Midbrain (tissue), 1 donor: ENCODE data around the gene KPNB1.
"Not testable (repeated sequence)": the region's sequence is repeated elsewhere in the genome, so short reads cannot be mapped to it uniquely, and the experiment has no call there.

Source experiments
- DNase-seq: peaks from one replicate; lab custom pipeline; 2025; lab: John Stamatoyannopoulos, UW

Gene KPNB1

DNA sequence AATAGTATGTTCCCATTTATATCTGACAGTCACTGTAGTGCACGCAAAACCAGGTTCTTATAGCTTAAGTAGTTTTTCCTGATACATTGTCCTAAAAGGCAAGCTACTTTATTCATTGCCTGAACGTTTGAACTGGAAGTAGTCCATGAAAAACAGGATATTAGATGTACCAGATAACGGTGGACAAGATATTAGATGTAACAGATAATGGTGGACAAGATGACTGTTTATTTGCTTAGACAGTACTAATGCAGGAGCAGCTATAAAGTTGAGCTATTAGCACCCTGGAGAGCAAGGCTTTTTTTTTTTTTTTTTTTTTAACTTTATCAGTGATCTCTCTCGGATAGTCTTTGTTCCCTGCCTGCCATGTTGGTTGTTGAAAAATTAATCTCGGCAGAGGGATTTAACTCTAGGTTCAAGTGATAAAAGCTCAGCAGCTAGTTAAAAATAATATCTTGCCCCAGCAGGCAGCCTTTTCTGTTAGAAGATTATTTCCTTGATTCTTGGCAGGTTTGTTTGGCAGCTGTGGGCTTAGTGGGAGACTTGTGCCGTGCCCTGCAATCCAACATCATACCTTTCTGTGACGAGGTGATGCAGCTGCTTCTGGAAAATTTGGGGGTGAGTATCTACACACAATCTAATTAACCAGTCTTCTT, 26.9 kb downstream of the KPNB1 start:
- no peak for DNase-seq

DNA sequence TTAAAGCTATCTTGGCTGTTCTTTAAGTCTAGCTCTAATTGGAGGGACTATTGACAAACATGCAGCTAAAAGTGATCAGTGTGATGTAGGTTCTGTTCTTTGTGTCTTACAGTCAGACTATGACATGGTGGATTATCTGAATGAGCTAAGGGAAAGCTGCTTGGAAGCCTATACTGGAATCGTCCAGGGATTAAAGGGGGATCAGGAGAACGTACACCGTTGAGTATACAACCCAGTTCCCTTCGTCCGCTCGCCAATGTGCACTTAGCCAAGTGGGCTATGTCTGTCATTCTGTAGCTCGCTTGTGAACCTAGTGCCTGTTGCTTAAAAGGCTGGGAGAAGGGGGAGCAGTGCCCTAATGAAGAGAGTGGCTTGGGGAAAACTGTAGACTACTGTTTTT, 28.5 kb downstream of the KPNB1 start:
- no peak for DNase-seq

DNA sequence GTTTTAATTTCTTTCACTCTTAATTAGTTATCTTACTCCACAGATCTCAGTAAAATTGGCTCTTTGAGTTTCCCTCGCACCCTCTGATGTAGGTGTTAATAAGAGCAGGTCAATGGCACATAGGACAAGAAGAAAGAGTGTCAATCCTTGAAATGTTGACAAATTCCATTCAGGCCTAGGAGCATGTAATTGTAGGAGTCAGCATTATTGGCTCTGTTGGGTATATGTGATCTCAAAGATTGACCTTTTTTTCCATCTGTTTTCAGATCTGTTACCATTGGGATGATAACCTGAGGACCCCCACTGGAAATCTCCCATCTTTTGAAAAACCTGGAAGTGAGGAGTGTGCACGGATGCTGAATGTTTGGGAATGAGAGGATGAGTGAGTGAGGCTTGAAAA, 32.4 kb downstream of the KPNB1 start:
- DNase-seq: no peak

DNA sequence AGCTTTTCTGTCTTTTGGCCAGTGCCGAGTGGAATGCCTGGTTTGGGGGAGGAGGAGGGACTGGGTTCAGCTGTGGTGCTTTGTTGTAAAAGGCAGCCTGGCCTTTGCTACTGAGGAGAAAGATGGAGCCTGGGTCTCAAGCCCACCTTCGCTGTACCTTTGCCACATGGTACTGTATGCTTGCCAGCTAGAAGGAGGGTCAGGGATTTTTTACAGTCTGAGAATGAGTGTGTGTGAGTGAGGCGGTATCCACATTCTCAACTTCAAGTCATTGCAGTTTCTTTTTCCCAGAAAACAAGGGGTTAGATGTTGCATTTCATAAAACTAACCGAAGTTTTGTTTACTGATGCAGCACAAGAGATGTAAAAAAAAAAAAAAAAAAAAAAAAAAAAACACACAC, 33.0 kb downstream of the KPNB1 start:
- DNase-seq: not testable (repeated sequence)

DNA sequence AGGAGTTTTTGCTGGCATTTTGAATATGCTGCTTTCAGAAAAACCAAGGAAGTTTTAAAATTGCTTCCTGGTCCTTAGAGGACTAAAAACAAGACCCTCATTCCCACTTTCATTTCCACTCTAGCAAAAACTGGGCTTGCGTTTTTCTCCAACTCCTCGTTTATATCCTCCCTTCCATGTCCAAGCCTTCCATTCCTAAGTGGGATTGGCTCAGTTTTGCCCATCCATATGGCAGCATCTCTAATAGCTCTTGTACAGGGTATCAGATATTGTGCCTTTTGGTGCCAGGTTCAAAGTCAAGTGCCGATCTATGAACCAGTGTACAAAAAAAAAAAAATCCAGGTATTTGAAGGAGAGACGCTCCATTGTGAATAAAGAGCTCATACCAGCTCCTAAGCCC, 34.3 kb downstream of the KPNB1 start:
- no peak for DNase-seq

DNA sequence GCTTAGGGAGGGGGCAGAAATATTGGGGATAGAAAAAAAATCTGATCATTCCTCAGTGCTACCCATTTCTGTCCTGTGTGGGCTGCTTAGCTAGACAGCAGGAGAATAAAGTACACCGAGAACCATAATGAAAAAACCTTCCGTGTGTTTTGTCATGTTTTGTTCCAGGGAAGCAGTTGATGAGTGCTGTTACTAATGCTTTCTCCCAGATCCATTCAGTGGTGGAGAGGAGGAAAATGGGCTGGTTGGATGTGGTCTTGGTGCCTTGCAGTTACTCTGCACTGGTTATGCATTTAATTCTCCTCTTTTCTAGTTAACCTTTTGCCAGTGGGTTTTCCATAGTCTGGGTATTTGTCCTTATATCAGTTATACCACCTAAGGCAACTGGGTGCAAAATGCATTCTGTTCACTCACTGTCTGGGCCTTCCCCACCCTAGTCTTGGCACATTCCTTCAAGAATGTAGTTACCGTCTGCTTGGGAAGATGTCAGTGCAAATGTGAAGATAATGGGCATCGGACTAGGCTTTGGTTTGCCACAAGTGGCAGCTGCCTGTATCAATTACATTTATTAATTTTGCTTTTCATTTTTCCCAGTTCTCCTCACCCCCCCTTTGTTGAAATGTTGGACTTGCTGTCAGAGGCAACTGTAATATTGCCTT, 34.9 kb downstream of the KPNB1 start:
- no peak for DNase-seq

DNA sequence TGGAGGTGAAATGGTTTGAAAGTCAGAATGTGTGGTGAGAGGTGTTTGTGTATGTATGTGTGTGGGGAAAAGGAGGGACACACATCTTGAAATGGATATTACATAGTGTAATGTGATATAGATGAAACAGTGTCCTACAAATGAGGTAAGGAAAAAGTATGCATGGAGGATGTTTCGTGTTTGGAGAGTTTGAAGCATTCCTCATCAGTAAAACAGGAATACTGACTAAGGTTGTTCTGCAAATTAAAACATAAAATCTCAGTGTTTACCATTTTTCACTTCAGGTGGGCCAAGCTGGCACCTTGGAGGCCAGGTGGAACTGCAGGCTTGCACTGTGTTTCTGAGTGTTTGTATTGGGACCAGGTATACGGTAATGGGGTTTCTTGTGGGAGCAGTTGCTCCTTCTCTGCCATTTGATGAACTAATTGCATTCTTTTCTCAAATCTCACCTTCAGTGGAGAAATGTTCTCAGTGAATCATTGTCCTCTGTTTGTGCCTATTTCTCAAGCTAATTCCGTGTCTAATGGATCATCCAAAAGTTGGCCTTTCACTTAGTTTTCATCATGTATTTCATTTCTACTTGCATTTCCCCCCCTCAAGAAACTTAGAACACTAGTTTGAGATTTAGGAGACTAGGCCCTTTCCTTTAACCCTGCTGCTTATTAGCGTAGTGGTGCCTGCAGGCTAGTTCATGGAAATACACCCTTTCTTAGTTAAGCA, 36.0 kb downstream of the KPNB1 start:
- DNase-seq: no peak

DNA sequence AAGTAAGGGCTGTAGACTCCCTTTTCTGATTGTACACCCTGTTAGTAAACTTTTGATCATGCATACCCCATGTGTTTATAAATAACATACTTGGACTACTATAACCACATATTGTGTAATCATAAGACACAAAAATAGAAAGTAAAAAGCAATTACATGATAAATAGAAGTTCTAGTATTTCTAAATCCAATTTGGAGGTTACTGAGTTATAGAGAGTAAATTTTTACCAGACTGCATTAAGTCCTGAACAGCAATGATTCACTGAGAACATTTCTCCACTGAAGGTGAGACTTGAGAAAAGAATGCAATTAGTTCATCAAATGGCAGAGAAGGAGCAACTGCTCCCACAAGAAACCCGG, 36.5 kb downstream of the KPNB1 start:
- no peak for DNase-seq

DNA sequence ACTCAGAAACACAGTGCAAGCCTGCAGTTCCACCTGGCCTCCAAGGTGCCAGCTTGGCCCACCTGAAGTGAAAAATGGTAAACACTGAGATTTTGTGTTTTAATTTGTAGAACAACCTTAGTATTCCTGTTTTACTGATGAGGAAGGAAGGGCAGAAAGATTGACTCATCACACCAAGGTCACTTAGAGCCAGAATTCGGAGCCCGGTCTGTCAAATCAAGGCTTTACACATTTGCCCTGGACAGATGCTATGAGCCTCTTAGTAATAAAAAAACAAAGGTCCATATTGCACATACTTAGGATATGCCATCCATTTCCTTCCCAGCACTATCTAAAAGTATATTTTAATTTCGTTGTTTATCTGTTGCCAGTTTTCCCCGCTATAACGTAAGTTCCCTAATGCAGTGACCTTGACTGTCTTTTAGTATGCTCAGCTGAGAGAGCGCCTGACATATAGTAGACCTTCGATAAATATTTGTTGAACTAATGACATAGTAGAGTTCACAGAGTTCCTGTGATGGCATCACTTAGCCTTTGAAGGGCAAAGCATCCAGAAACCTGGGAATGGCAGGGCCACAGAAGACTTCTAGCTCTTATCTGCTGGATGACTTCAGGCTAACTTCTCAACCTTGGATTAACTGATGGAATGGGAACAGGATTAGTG, 37.1 kb downstream of the KPNB1 start:
- no peak for DNase-seq

DNA sequence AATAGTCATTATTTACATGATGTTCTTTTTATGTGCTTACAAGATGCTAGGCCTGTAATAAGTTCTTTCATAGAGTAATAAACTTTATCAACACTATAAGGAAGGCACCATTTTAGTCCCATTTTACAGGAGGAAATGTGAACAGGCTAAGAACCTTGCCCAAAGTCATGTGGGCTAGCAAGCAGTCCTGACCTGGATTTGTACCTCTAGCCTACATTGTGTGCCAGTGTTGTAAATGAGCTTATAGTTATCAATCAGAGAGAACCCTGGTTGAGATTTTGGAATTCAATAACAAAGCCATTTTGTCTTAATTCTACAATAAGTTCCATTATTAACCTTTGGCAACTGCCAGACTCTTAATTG, 37.6 kb downstream of the KPNB1 start:
- no peak for DNase-seq

DNA sequence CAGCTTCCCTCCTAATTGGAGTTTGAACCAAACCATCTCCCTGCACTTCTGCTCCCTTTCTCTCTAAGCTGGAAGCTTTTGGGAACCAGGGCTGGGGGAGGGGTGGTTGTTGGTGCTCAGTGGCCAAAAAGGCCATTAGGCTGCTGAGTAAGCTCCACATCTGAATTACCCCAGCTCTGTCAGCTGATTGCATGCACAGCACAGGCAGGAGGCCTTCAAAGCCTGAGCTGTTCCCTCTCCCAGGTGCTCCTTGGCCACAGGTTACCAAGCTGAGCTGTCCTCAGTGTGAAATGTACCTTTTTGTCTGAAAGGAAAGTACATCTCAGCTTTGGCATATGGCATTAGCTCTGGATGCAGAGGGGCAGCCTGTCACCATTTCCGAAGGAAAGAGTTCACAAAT, 38.0 kb downstream of the KPNB1 start:
- DNase-seq: peak; percentile 33

DNA sequence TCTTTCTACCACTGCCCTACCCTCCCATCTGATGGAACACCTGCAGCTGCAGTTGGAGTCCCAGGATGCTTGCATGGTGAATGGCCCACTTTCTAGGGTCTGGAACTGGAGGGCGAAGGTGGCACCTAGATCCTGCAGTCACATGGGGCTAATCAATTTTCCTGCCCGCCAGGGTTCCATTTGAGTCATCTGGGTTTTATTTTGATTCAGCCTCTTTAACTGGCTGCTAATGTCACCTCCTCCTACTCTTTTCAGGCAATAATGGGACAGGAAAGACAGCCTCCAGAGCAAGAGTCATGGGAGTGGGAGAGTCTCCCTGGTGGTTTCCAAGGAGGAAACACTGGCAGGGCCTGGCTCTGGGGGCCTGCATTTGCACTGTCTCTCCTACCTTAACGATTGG, 40.4 kb downstream of the KPNB1 start:
- DNase-seq: no peak

DNA sequence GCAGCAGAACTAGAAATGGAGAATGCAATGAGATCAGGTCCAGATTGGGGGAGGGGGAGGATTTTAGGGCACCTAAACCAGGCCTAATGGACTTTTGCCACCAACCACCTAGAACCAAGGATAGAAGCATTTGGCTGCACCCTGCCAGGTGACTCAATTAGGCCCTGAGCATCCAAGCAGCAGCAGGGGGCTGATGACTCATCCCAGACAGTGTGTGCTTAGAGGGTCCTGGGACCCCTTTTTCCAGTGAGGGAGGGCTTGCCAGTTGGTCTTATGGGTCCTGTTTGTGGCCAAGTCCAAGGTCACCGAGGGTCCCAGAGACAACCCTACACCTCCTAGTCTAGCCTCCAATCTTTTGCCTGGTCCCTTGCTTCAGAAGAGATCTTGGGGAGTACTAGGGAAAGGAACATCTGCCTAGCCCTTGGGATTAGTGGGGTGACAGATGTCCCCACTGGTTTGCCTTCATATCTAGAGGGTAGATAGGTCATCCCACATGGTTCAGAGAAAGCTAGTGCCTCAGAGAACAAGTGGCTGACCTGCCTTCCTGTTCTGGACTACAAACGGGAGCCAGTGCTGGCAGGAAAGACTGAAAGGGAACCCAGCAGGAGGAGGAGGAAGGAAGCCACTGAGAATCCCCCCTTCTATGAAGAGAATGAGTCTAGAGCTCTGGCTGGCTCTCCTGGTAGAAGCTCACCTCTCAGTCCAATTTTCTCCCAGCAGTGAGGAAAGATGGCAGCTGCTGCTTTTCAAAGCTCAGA, 42.6 kb downstream of the KPNB1 start:
- DNase-seq: no peak

DNA sequence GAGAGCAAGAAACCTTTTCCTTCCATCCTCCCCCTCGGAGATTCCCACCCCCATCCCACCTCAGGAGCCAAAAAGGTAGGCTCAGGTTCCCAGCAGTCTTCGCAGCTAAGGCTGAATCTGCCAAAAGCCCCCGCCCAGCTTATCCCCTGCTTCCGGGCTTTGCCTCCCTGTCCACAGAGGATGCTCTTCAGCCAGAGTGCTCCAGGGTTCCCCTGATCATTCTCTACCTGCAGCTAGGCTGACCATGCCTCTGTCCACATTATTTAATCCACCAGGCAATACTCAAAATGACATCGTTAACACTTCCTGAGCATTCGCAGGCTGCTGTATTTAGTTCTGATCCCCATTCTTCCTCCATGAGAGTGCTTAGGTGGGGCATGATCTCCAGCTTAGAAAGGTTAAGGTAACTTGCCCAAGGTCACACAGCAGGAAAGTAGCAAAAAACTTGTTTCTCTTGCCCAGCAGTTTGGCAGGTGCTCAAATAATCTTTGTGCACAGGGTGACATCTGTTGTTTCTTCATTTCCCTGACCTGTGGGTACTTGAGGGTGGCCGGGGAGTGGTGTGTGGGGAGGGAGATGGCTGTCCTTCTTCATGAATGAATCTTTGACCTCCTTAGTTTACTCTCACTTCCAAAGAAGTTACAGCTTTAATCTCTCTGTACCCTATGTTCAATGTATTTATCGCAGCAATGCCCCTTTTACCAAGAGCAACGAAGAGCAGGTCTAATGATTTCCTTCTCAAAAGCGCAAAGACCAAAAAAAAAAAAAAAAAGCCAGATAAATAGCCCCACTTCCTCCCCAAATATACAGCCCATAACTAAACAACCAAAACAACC, 43.4 kb downstream of the KPNB1 start:
- no peak for DNase-seq

DNA sequence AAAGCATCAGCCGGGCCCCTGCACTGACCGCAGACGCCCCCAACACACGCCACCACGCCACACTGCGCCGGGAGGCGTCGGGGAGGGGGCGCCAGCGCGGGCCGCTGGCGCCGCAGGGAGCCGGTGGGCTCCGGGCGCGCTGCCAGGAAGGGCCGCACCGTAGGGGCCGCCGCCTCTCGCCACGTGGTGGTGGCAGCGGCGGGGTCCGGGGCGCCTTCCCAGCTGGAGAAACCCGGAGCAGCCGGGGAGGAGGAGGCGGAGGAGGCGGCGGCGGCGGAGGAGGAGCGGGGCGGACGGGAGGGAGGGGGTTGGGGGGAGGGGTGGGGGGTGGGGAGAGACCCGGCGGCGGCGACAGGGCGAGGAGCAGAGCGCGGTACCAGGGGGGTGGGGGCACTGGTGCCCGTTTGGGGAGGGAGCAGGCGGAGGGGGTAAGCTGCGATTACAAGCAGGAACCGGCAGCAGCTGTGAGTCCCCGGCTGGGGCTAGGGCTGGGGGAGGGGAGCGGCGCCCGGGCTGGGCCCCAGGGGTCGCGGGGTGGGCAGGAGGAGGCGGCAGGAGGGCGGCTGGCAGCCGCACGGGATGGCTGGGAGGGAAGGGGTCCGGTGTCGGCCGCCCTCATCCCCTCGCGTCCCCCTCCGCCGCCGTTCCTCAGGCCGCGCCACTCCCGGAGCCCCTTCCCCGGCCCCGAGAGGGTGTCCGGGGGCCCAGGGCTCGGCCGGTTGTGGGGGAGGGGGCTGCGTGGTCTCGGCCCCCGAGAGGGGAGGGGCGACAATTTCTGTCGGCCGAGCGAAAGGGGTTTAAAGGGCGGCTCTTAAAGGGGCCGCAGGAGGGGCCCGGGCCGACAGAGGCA, 44.2 kb downstream of the KPNB1 start, which contains the start of gene TBKBP1:
Gene TBKBP1, plus strand, starts transcription at position 431 of the 850 bp plus-strand sequence. CDS start 1,952 bp downstream, outside the sequence.
- no peak for DNase-seq

DNA sequence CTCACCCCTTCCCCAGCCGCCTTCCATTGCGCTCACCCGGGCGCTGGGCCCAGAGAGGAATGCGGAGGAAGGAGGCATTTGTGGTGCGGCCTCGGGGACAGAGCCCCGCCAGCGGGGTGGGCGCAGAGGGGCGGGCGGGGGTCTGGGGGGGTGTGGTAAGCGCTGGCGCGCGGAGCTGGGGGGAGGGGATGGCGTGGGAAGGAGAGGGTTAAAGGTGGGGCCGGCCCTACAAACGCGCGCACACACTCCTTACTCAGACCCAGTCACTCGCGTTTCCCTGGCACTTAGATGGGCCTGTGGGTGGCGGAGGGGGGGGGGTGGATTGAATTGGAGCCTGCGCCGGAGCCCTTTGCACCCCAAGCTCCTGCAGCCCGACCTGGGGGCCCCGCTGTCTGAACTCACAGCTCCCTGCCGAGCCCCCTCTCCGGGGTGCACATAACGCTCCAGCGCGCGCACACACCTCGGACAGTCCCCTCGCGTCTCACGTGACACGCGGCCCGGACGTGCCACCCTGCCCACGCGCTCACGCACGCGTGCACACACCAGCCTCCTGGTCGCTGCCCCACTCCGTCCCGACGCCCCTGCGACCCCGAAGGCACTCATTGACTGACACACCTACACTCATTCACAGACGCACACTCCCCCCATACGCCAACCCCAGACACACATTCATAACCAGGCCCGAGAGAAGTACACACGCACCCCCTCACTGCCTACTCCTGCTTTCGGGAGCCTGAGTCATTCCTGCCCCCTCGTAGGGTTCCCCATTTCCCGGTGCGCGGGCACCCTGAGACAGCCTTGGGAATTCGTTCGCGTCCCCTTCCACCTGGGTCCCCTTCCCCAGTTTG, 45.1 kb downstream of the KPNB1 start:
- DNase-seq: peak; percentile 24

DNA sequence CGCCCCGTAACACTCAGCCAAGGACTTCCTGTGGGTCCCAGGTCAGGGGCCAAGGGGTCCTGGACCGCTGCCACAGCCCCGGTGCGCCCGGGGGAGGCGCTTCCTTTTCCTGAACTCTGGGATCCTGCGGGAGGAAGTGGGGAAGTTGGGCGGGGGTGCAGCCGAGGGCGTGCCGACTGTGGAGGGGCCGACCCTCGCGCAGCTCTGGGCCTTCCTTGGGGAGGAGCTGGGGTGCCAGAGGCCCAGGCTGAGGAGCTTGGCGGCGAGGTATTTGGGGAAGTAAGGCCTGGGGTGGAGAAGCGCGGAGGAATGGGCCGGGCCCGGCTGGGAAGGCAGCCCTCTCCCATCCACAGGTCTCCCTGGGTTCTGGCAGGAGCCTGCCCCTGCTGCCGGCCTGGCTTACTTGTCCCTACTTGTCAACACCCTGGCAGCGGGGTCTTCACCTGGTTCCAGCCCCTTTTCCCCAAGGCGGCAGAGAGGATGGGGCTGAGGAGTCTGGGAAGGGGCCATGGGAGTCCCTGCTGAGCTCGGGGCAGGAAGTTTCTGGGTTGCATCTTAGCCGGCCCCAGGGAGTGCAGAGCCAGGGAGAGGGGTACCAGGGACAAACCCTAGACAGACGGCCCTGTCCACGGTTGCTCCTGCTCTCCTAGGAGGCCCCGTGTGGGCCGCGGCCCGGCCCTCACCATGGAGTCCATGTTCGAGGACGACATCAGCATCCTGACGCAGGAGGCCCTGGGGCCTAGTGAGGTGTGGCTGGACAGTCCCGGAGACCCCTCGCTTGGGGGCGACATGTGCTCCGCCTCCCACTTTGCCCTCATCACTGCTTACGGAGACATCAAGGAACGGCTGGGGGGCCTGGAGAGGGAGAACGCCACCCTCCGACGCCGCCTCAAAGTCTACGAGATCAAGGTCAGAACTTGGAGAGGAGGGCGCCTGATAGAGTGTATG, 46.0 kb downstream of the KPNB1 start:
- DNase-seq: no peak
